IMR-90 (cell line): ENCODE data around the gene GSE1. TPM values are rescaled to one million over a fixed set of nuclear protein-coding genes. Genes with fewer than 3 reads are reported as not detected.
A peak's percentile ranks its signal among the peaks of the same experiment; 100 is the strongest.

Experiments
- ATAC-seq: fragments of 200-7000 bp; cut with Tn5 transposase; 2 replicates; pipeline ENCODE4 v1.9.1; 2020; ENCODE audit warnings: low read depth, mild to moderate bottlenecking, moderate library complexity
- BruUV-seq: library from RNA; stranded (reverse); fragments of 400-500 nt; replicated peaks from 2 replicates; lab custom pipeline; 2021; lab: Mats Ljungman, UMichigan
- CTCF ChIA-PET: fragments of 300-600 bp; formaldehyde crosslinking; extraction: SDS; loops from one replicate; lab custom pipeline; 2021; ENCODE audit warnings: antibody characterized with exemption; lab: Yijun Ruan, JAX
- POLR2A ChIA-PET: fragments of 300-600 bp; sonication (Branson Sonifier 250); formaldehyde crosslinking; loops from one replicate; lab custom pipeline; 2022; ENCODE audit warnings: antibody characterized with exemption; ENCODE audit not compliant: unreplicated experiment; lab: Charles Lee
- DNase-seq: peaks from one replicate; pipeline ENCODE4 v3.0.0; 2013
- H2AFZ ChIP-seq: replicated peaks from 2 replicates; pipeline ENCODE3; 2013; ENCODE audit warnings: low read length, mild to moderate bottlenecking; ENCODE audit not compliant: poor library complexity
- H2AK5ac ChIP-seq: 2 replicates; pipeline ENCODE4 v1.6.1; 2013; ENCODE audit warnings: low read depth, low read length, inconsistent platforms
- H2AK9ac ChIP-seq: replicated peaks from 2 replicates; pipeline ENCODE3; 2013; ENCODE audit warnings: mild to moderate bottlenecking, low read depth, low read length, moderate library complexity; ENCODE audit not compliant: poor library complexity
- H2BK120ac ChIP-seq: 2 replicates; pipeline ENCODE4 v1.6.1; 2013; ENCODE audit warnings: low read depth, low read length, inconsistent platforms
- H2BK15ac ChIP-seq: 3 replicates; pipeline ENCODE4 v1.6.1; 2013; ENCODE audit warnings: low read depth, low read length, inconsistent platforms
- H2BK20ac ChIP-seq: 2 replicates; pipeline ENCODE4 v1.6.1; 2013; ENCODE audit warnings: low read depth, mild to moderate bottlenecking, inconsistent platforms, low read length, moderate library complexity
- H2BK5ac ChIP-seq: 2 replicates; pipeline ENCODE4 v1.6.1; 2013; ENCODE audit warnings: mild to moderate bottlenecking, low read depth, low read length, inconsistent platforms; ENCODE audit not compliant: poor library complexity, severe bottlenecking
- H3K14ac ChIP-seq: replicated peaks from 2 replicates; pipeline ENCODE4 v1.6.1; 2013; ENCODE audit warnings: low read depth, low read length, inconsistent platforms
- H3K18ac ChIP-seq: 2 replicates; pipeline ENCODE4 v1.6.1; 2013; ENCODE audit warnings: low read depth, low read length, control low read depth
- H3K23ac ChIP-seq: 2 replicates; pipeline ENCODE4 v1.6.1; 2013; ENCODE audit warnings: low read depth, low read length, inconsistent platforms
- H3K27ac ChIP-seq: 2 replicates; pipeline ENCODE4 v1.5.1; 2013; ENCODE audit warnings: mild to moderate bottlenecking, control low read depth, low read length; ENCODE audit not compliant: insufficient read depth
- H3K27me3 ChIP-seq: 2 replicates; pipeline ENCODE4 v1.6.1; 2013; ENCODE audit warnings: low read length; ENCODE audit not compliant: control insufficient read depth, insufficient read depth
- H3K36me3 ChIP-seq: 2 replicates; pipeline ENCODE4 v1.6.1; 2013; ENCODE audit warnings: low read length, mixed read lengths; ENCODE audit not compliant: control insufficient read depth, insufficient read depth
- H3K4ac ChIP-seq: 2 replicates; pipeline ENCODE4 v1.6.1; 2013; ENCODE audit warnings: low read depth, low read length, inconsistent platforms
- H3K4me1 ChIP-seq: 2 replicates; pipeline ENCODE4 v1.6.1; 2013; ENCODE audit warnings: low read length, mixed read lengths; ENCODE audit not compliant: control insufficient read depth, insufficient read depth
- H3K4me2 ChIP-seq: 2 replicates; pipeline ENCODE4 v1.6.1; 2013; ENCODE audit warnings: low read depth, mild to moderate bottlenecking, control low read depth, low read length, moderate library complexity
- H3K4me3 ChIP-seq: 2 replicates; pipeline ENCODE4 v1.5.1; 2013; ENCODE audit warnings: low read depth, mild to moderate bottlenecking, control low read depth, low read length, moderate library complexity; ENCODE audit not compliant: insufficient read depth
- H3K56ac ChIP-seq: 2 replicates; pipeline ENCODE4 v1.6.1; 2013; ENCODE audit warnings: low read length, inconsistent platforms; ENCODE audit not compliant: insufficient read depth; ENCODE audit errors: extremely low read depth
- H3K79me1 ChIP-seq, 2 experiments: 2 replicates each; pipeline ENCODE4 v1.6.1; 2013; ENCODE audit warnings: low read length in 2 of 2, inconsistent platforms in 1 of 2, low read depth in 1 of 2
- H3K9ac ChIP-seq: 2 replicates; pipeline ENCODE4 v1.6.1; 2013; ENCODE audit warnings: low read depth, low read length, control low read depth
- H3K9me1 ChIP-seq: 2 replicates; pipeline ENCODE4 v1.6.1; 2013; ENCODE audit warnings: low read length, inconsistent platforms; ENCODE audit not compliant: insufficient read depth
- H3K9me3 ChIP-seq: 2 replicates; pipeline ENCODE4 v1.6.1; 2013; ENCODE audit warnings: low read length; ENCODE audit not compliant: control insufficient read depth, insufficient read depth
- H4K20me1 ChIP-seq: 2 replicates; pipeline ENCODE4 v1.6.1; 2013; ENCODE audit warnings: low read length, inconsistent platforms; ENCODE audit not compliant: insufficient read depth
- H4K5ac ChIP-seq: 2 replicates; pipeline ENCODE4 v1.6.1; 2013; ENCODE audit warnings: mild to moderate bottlenecking, low read depth, low read length, control low read depth
- H4K8ac ChIP-seq, 2 experiments: 2 replicates each; pipeline ENCODE4 v1.6.1; 2013; ENCODE audit warnings: low read depth in 2 of 2, low read length in 2 of 2, control low read depth in 1 of 2, inconsistent platforms in 1 of 2
- H4K91ac ChIP-seq: 2 replicates; pipeline ENCODE4 v1.6.1; 2013; ENCODE audit warnings: low read depth, low read length, inconsistent platforms; ENCODE audit not compliant: insufficient read depth
- MAZ ChIP-seq: IDR thresholded peaks from 2 replicates; pipeline ENCODE4 v1.6.1; 2012; ENCODE audit warnings: low read depth, mild to moderate bottlenecking, low read length, improper control_type of control experiment, moderate library complexity, borderline replicate concordance
- RAD21 ChIP-seq: IDR thresholded peaks from 2 replicates; pipeline ENCODE4 v1.6.1; 2012; ENCODE audit warnings: low read length, improper control_type of control experiment
- RFX5 ChIP-seq: IDR thresholded peaks from 2 replicates; pipeline ENCODE4 v1.8.0; 2012; ENCODE audit warnings: low read depth, mild to moderate bottlenecking, low read length, moderate library complexity
- WGBS, 2 experiments: methylation state at CpG; one replicate each; pipeline versions ENCODE4 v1.1.5 to v1.1.7; 2013; ENCODE audit warnings: missing lambda C conversion rate in 2 of 2; ENCODE audit not compliant: insufficient read length in 1 of 2; ENCODE audit errors: extremely low coverage in 2 of 2; 5-methylcytosine and 5-hydroxymethylcytosine counted together
- dilution Hi-C: fragments of 300-500 bp; cut with HindIII; formaldehyde crosslinking; loops from one replicate; pipeline ENCODE4 v1.14.3; 2018; ENCODE audit warnings: low sequenced_read_pairs; ENCODE audit not compliant: unreplicated experiment
- in situ Hi-C: fragments of 300-500 bp; cut with MboI; formaldehyde crosslinking; loops from 3 replicates; pipeline ENCODE4 v1.14.3; 2019; ENCODE audit warnings: low sequenced_read_pairs, inconsistent platforms, mixed read lengths
- intact Hi-C: fragments of 100-400 bp; cut with micrococcal nuclease; formaldehyde crosslinking; loops from 2 replicates; pipeline ENCODE4 v1.10.0; 2022
- polyA plus RNA-seq, 3 experiments: library from polyadenylated mRNA; depleted of rRNA; stranded (reverse); fragments of >200 nt; gene quantifications; 2 replicates each; pipeline ENCODE4 v1.2.3, GENCODE V29; 2012; ENCODE audit warnings: low replicate concordance in 1 of 3
- total RNA-seq: library from RNA; depleted of rRNA; stranded (reverse); fragments of >200 nt; gene quantifications from 2 replicates; pipeline ENCODE4 v1.2.3, GENCODE V29; 2012

The GSE1 gene
- total and polyA plus RNA-seq, 2 of the 4 experiments (the other 2 are of a cell fraction) = 14.9 to 25.5 TPM

GRCh38 chr16:85652431-85653221, 39.5 kb downstream of the GSE1 start:
- no peak overlapping the region for H2BK15ac ChIP-seq
- no peak overlapping the region for H3K4me3 ChIP-seq
- no peak overlapping the region for H3K27ac ChIP-seq
- peak overlapping the region; percentile 57; the same call in 1 of the 2 replicates for H2AK5ac ChIP-seq
- H3K9me1 ChIP-seq = 0 out of 2 replicates have a peak, but pooled peaks cover 6% of the 10 kb centered on the region
- no peak overlapping the region for H2BK5ac ChIP-seq
- no peak overlapping the region for H3K18ac ChIP-seq
- no peak overlapping the region for H3K56ac ChIP-seq
- H3K9ac ChIP-seq = no peak overlapping the region
- H4K8ac ChIP-seq = no peak overlapping the region
- no peak overlapping the region for H4K91ac ChIP-seq
- no peak overlapping the region for H3K14ac ChIP-seq
- H3K79me1 ChIP-seq = peaks cover 11 to 25% of the 10 kb centered on the region in 2 experiments
- H3K23ac ChIP-seq = no peak overlapping the region
- ChIA-PET CTCF (no interaction called here), POLR2A (no interaction called here)
- peak overlapping the region; percentile 40; the same call in 1 of the 2 replicates for H3K4ac ChIP-seq
- DNase-seq (peak; percentile 38), ATAC-seq (peak; percentile 77)
- H3K27me3 ChIP-seq = no peaks in the 10 kb centered on the region
- no peak overlapping the region for H2BK20ac ChIP-seq
- H4K5ac ChIP-seq = no peak overlapping the region
- no peaks in the 10 kb centered on the region for H3K9me3 ChIP-seq
- 27% methylated on average over 17 of the region's 35 CpGs; no CpG with 5 or more reads in 1 of the 2 experiments for WGBS, 2 experiments
- H3K4me2 ChIP-seq = no peak overlapping the region
- no TSS peak for BruUV-seq
- H4K20me1 ChIP-seq = peaks cover 59% of the 10 kb centered on the region
- peaks cover 46% of the 10 kb centered on the region for H3K36me3 ChIP-seq
- peak overlapping the region; percentile 57 for H2AFZ ChIP-seq
- H3K4me1 ChIP-seq = peaks cover 14% of the 10 kb centered on the region
- peak overlapping the region; percentile 73 for H2AK9ac ChIP-seq
- H2BK120ac ChIP-seq = no peak overlapping the region
- dilution Hi-C loops (no loop called here), in situ Hi-C loops (no loop called here), intact Hi-C loops (no loop called here)
- TF ChIP-seq MAZ = peak; percentile 49; the same call in 1 of the 2 replicates
- TF ChIP-seq RFX5 = no peak
- no peak for TF ChIP-seq RAD21
